Activated B cell treated with CpG ODN at 0.5 μM for 24 hours (primary cell): ENCODE measurements around the gene BRD9. TPM values are rescaled to one million over a fixed set of nuclear protein-coding genes. Genes with fewer than 3 reads are reported as not detected.
A peak's percentile ranks its signal among the peaks of the same experiment; 100 is the strongest.

Source experiments
- ATAC-seq: fragments of 200-7000 bp; cut with Tn5 transposase; one replicate; pipeline ENCODE4 v1.10.0; 2021; ENCODE audit warnings: low read depth, mild to moderate bottlenecking, moderate library complexity
- CTCF ChIA-PET: fragments of 350-600 bp; sonication (Branson Sonifier 250); formaldehyde crosslinking; loops from one replicate; lab custom pipeline; 2021; ENCODE audit warnings: antibody characterized with exemption; lab: Charles Lee
- POLR2A ChIA-PET: fragments of 350-600 bp; sonication (Branson Sonifier 250); formaldehyde crosslinking; loops from one replicate; lab custom pipeline; 2021; ENCODE audit warnings: antibody characterized with exemption; lab: Charles Lee
- DNase-seq: peaks from one replicate; pipeline ENCODE4 v3.0.0; 2022
- H3K27ac Mint-ChIP-seq: one replicate; pipeline ENCODE4 v1.8.0; 2020; ENCODE audit warnings: mixed read lengths
- H3K27me3 Mint-ChIP-seq: one replicate; pipeline ENCODE4 v1.8.0; 2021; ENCODE audit warnings: mixed read lengths
- H3K36me3 Mint-ChIP-seq: one replicate; pipeline ENCODE4 v1.8.0; 2021; ENCODE audit warnings: low read depth, mixed read lengths
- H3K4me1 Mint-ChIP-seq: one replicate; pipeline ENCODE4 v1.8.0; 2021; ENCODE audit warnings: mixed read lengths
- H3K4me3 Mint-ChIP-seq: one replicate; pipeline ENCODE4 v1.8.0; 2020; ENCODE audit warnings: mild to moderate bottlenecking, mixed read lengths
- H3K9me3 Mint-ChIP-seq: one replicate; pipeline ENCODE4 v1.8.0; 2020; ENCODE audit warnings: mixed read lengths
- CTCF ChIP-seq: fragments of 200-600 bp; IDR thresholded peaks from one replicate; pipeline ENCODE4 v1.8.0; 2022; ENCODE audit warnings: antibody characterized with exemption, mild to moderate bottlenecking
- intact Hi-C: fragments of 100-400 bp; cut with micrococcal nuclease; formaldehyde crosslinking; loops from one replicate; pipeline ENCODE4 v1.15.1; 2024
- total RNA-seq: library from RNA; stranded (reverse); gene quantifications from 2 replicates; pipeline ENCODE4 v1.2.3, GENCODE V29; 2022

BRD9 gene
- total RNA-seq, 1 donor from 2014 or later = 67.8 TPM

DNA sequence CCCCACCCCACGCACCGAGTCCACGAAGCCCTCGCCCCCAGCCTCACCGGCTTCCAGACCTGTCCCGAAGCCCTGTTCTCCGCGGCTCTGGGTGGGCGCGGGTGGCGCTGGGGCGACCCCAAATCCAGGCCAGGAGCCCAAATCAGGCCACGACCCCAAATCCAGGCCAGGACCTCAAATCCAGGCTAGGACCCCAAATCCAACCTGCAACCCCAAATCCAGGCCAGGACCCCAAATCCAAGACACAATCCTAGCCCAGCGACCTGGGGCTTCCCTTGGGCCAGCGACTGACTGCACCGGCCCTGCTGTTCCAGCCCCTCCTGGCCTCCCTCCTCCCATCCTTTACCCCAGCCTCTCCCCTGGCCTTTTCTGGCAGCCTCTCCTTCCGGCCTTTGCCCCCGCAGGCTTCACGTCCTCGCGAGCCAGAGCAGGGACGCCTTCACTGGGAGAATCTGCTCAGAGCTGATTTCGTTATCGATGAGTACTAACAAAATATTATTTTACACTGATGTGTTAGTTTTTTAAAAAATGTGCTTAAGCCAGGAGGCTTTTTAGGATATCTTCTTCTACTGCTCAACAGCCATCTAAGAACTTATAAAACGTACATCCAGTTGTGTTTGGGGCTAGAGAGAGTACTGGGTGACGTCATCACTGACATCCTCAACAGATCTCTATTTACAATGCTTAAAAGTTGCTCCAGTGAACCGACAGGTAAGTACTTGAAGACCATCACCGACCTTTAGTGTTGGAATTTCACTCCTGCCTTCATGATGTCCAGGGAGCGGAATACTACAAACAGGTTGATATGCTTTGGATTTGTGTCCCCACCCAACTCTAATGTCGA, 34.8 kb upstream of the BRD9 start:
- Mint-ChIP-seq H3K4me3 (no peak overlapping the region), H3K4me1 (no peaks in the 10 kb centered on the region), H3K27ac (no peak overlapping the region), H3K27me3 (peaks cover 24% of the 10 kb centered on the region), H3K9me3 (no peaks in the 10 kb centered on the region), H3K36me3 (no peaks in the 10 kb centered on the region)
- TF ChIP-seq CTCF = no peak
- no peak for DNase-seq
- ChIA-PET POLR2A (interaction anchor here (0.6 kb wide), 1 partner anchor 740 kb away, joined by 8 read pairs; no protein-coding TSS in a partner anchor), CTCF (interaction anchor here (1.2 kb wide), 1 partner anchor 34 kb away, joined by 3 read pairs; the partner anchor contains the start of genes BRD9 and TRIP13)
- no peak for ATAC-seq
- intact Hi-C loops = no loop called here

GRCh38 chr5:926417-927171, 34.0 kb upstream of the BRD9 start:
- no peak for DNase-seq
- TF ChIP-seq CTCF = no peak
- ChIA-PET CTCF (interaction anchor here (1.2 kb wide), 1 partner anchor 34 kb away, joined by 3 read pairs; the partner anchor contains the start of genes BRD9 and TRIP13), POLR2A (interaction anchor here (0.6 kb wide), 1 partner anchor 739 kb away, joined by 8 read pairs; no protein-coding TSS in a partner anchor)
- Mint-ChIP-seq H3K27me3 (peaks cover 24% of the 10 kb centered on the region), H3K36me3 (no peaks in the 10 kb centered on the region), H3K4me3 (peak overlapping the region; percentile 8), H3K9me3 (no peaks in the 10 kb centered on the region), H3K4me1 (no peaks in the 10 kb centered on the region), H3K27ac (no peak overlapping the region)
- peak; percentile 77 for ATAC-seq
- intact Hi-C loops = no loop called here

DNA sequence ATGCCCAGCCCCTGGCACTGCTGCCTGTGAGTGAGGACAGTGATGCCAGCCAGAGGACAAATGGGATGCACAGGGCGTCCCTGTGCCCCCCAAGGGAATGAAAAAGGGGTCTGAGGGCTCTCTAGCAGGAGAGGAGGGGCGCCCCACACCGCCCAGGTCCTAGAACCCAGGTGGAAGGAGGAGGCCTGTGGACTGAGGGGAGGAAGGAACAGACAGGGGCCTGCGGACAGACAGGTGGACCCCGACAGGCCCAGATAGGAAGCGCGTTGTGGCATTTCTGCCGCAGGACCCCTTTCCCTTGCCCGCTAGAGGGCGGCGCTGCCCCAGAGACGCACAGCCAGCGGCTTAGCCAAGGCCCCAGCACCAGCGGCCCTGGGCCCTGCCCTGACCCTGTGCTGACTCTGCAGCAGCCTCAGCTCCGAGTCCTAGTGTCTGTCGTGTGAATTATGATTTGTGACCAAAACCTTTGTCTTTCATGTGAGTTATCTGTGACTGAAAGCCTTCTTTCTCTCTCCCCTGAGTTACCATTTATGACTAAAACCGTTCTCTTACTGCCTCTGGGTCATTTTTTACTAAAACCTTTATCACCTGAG, 30.8 kb upstream of the BRD9 start:
- H3K27ac Mint-ChIP-seq = no peak overlapping the region

GRCh38 chr5:922436-923280, 30.1 kb upstream of the BRD9 start:
- ChIA-PET CTCF (interaction anchor here (1.0 to 1.8 kb wide), 6 partner anchors 10 to 730 kb away, joined by 3 to 19 read pairs (median 10); no protein-coding TSS in a partner anchor), POLR2A (no interaction called here)
- DNase-seq (no peak), ATAC-seq (no peak)
- Mint-ChIP-seq H3K4me1 (no peaks in the 10 kb centered on the region), H3K27ac (no peak overlapping the region), H3K4me3 (no peak overlapping the region), H3K27me3 (peaks cover 14% of the 10 kb centered on the region), H3K9me3 (no peaks in the 10 kb centered on the region), H3K36me3 (no peaks in the 10 kb centered on the region)
- TF ChIP-seq CTCF = no peak
- intact Hi-C loops = loop anchor here (1.0 kb wide), 5 partner anchors 218 to 723 kb away; no protein-coding TSS in a partner anchor

More for the DNA sequence above, 30.8 kb upstream of the BRD9 start:
- Mint-ChIP-seq H3K27me3 (peaks cover 18% of the 10 kb centered on the region), H3K36me3 (no peaks in the 10 kb centered on the region), H3K9me3 (no peaks in the 10 kb centered on the region), H3K4me1 (no peaks in the 10 kb centered on the region), H3K4me3 (no peak overlapping the region)
- DNase-seq = peak; percentile 65
- intact Hi-C loops = loop anchor here (1.0 kb wide), 5 partner anchors 217 to 722 kb away; no protein-coding TSS in a partner anchor
- TF ChIP-seq CTCF = peak; percentile 59
- CTCF ChIA-PET = interaction anchor here (0.7 to 1.8 kb wide), 9 partner anchors 9 to 730 kb away, joined by 3 to 19 read pairs (median 8); no protein-coding TSS in a partner anchor
- POLR2A ChIA-PET = no interaction called here
- peak; percentile 89 for ATAC-seq
